ENCODE data around the gene CFAP44.
A peak's percentile ranks its signal among the peaks of the same experiment; 100 is the strongest.
"Not testable (repeated sequence)": the region's sequence is repeated elsewhere in the genome, so short reads cannot be mapped to it uniquely, and the experiment has no call there.

The CFAP44 gene

GRCh38 chr3:113441051-113441770 lies at the start of gene CFAP44:
CFAP44 (minus strand) TSS chr3:113441493; CDS start chr3:113433664, 7,829 bp downstream.
- no peak for DNase-seq (ENCODE audit: low spot score)

DNA sequence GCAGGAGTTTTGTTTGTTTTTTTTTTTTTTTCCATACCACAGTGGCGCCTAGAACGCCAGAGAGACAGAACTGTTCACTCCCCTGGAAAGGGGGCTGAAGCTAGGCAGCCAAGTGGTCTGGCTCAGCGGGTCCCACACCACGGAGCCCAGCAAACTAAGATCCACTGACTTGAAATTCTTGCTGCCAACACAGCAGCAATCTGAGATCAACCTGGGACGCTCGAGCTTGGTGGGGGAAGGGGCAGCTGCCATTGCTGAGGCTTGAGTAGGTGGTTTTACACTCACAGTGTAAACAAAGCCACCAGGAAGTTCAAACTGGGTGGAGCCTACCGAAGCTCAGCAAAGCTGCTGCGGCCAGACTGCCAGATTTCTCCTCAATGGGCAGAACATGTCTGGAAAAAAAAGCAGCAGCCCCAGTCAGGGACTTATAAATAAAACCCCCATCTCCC lies 43.9 kb upstream of the CFAP44 start:
- no peak for DNase-seq (ENCODE audit: low spot score)

- DNase-seq (ENCODE audit: low spot score), result no peak
Observed at GRCh38 chr3:113468539-113468938, 27.2 kb upstream of the CFAP44 start.

- DNase-seq (ENCODE audit: low spot score), result no peak
Observed at GRCh38 chr3:113461488-113461887, 20.2 kb upstream of the CFAP44 start.

DNA sequence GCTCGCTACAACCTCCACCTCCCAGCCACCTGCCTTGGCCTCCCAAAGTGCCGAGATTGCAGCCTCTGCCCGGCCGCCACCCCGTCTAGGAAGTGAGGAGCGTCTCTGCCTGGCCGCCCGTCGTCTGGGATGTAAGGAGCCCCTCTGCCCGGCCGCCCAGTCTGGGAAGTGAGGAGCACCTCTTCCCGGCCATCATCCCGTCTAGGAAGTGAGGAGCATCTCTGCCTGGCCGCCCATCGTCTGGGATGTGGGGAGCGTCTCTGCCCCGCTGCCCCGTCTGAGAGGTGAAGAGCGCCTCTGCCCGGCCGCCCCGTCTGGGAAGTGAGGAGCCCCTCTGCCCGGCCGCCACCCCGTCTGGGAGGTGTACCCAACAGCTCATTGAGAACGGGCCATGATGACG lies 17.3 kb upstream of the CFAP44 start:
- not testable (repeated sequence) for DNase-seq (ENCODE audit: low spot score)

GRCh38 chr3:113455446-113455845 lies 14.2 kb upstream of the CFAP44 start:
- no peak for DNase-seq (ENCODE audit: low spot score)

DNA sequence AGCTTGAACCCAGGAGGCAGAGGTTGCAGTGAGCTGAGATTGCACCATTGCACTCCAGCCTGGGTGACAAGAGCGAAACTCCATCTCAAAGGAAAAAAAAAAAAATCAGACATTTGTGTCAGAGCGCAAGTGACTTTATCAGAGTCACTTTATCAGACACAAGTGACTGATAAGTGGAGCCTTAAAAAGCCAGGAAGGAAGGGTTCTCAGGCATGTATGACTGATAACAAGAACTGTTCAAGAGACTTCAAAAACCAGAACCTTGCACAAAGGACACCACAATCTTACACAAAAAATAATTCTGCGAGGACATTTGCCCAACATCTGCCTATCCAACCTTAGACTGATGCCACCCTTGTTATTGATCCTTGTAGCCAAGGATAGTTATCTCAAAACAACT lies 13.3 kb upstream of the CFAP44 start:
- DNase-seq (ENCODE audit: low spot score), result no peak

DNA sequence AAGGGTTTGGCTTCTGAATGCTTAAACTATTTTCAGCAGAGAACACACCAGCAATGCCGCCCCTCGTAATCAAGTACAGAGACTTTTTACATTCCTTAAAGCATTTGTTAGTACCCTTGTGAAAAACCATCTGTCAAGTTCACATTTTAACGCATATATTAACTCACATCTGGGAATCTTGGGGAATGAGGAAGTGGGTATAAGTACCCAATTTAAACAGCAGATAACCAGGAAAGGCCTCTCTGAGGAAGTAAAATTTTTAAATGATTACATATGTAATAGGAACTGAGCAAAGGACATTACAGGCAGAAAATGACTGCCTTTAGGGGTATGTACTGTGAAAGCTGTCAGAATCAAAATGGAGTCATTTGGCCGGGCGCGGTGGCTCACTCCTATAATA lies 12.8 kb upstream of the CFAP44 start:
- DNase-seq (ENCODE audit: low spot score), result no peak

DNA sequence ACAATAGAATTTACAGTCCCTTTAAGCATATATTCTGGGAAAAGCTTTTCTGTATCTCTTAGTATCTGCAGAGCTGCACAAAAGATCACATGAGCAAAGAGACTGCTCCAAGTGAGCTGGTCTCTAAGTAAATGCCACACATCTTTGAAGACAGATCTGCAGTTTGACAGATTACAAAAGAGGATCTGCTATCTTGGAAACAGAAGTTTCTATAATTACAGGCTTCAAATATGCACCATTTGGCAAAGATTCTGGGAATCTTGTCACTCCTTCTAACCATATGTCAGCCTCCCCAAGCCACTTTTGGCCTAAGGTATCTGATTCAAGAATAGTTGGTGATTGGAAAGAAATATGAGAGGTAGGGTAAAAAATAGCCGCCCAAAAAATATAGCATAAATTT lies 9.6 kb upstream of the CFAP44 start:
- DNase-seq (ENCODE audit: low spot score), result no peak

GRCh38 chr3:113439606-113440005 lies 1.7 kb downstream of the CFAP44 start:
- no peak for DNase-seq (ENCODE audit: low spot score)

GRCh38 chr3:113438224-113438623 lies 3.1 kb downstream of the CFAP44 start:
- no peak for DNase-seq (ENCODE audit: low spot score)

- no peak for DNase-seq (ENCODE audit: low spot score)
Observed at GRCh38 chr3:113437411-113437810, 3.9 kb downstream of the CFAP44 start.

GRCh38 chr3:113436809-113437208 lies 4.5 kb downstream of the CFAP44 start:
- no peak for DNase-seq (ENCODE audit: low spot score)

- no peak for DNase-seq (ENCODE audit: low spot score)
Observed at GRCh38 chr3:113431811-113432210, 9.5 kb downstream of the CFAP44 start.

DNA sequence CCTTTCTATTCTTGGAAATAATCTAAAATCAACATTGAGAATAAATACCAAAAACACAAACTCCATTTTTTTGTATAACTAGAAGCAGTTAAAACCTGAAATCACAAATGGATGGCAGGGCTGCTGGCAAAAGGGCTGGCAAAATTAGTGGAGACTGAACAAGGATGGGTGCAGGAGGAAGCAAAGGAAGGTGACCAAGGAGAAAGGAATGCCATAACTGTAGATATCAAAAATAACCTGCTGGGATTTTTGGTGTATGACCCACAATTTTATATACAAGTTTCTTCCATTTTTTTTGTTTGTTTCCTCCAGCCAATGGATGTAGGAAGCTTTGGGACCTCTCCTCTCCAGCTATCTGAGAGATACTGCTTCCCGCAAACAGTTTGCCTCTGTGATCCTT lies 12.7 kb downstream of the CFAP44 start:
- DNase-seq (ENCODE audit: low spot score), result no peak

GRCh38 chr3:113423699-113424098 lies 17.6 kb downstream of the CFAP44 start:
- peak; percentile 45 for DNase-seq (ENCODE audit: low spot score)

- peak; percentile 26 for DNase-seq (ENCODE audit: low spot score)
Observed at GRCh38 chr3:113421082-113421481, 20.2 kb downstream of the CFAP44 start.

- DNase-seq (ENCODE audit: low spot score), result peak; percentile 55
Observed at GRCh38 chr3:113409676-113410075, 31.6 kb downstream of the CFAP44 start.

DNA sequence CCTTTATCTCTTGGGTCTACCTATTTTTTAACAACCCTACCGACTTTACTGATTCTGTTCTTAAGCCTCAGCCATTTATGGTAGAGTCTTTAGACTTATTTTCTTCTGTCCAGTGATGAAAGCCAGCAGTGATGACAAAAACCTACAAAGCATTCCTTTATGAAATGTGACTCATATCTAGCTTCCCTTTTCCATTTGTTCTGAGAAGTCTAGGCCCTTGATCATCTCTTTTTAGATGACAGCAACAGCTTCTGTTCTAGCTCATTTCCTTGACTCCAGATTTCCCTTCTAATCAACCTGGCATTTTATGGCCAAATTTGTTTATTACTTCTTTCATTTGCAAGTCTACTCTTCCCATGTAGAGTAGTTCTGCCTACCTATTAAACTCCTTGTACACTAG lies 36.1 kb downstream of the CFAP44 start:
- no peak for DNase-seq (ENCODE audit: low spot score)

GRCh38 chr3:113404637-113405036 lies 36.7 kb downstream of the CFAP44 start:
- DNase-seq (ENCODE audit: low spot score), result no peak

Measured in NAMALWA (cell line).